ENCODE measurements around the gene FSTL3. TPM values are rescaled to one million over a fixed set of nuclear protein-coding genes. Genes with fewer than 3 reads are reported as not detected.
A peak's percentile ranks its signal among the peaks of the same experiment; 100 is the strongest.

Gene FSTL3
- total RNA-seq, 1 experiment from 2014 or later = 6.0 TPM

DNA sequence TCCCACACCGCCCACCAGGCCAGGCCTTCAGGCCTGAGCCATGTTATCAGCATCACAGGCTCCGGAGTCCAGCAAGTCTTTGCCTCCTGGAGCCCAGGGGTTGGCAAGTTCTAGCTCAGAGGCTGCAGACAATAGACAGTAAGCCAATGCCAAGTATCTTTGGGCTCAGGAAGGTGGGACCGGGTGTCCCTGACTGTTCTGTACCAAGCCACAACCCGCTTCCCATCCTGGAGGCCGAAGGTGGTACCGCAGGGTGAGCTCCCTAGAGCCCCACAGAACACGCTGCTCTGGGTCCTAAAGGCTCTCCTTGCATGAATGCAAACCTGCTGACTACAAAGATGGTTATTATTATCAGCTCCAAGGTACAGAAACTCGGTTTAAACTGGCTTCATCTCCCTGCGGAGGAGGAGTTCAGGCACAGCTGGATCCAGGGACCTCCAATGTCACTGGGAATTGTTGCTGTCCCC, 5.5 kb upstream of the FSTL3 start:
- H3K27ac ChIP-seq (ENCODE audit: low read depth, low read length, poor library complexity, severe bottlenecking) = no peak overlapping the region
- TF ChIP-seq EZH2 (IDR thresholded peaks at IDR 0.05; ENCODE audit: borderline replicate concordance, low read depth, low read length, poor library complexity, severe bottlenecking) = no peak
- TF ChIP-seq, protein P1, sequence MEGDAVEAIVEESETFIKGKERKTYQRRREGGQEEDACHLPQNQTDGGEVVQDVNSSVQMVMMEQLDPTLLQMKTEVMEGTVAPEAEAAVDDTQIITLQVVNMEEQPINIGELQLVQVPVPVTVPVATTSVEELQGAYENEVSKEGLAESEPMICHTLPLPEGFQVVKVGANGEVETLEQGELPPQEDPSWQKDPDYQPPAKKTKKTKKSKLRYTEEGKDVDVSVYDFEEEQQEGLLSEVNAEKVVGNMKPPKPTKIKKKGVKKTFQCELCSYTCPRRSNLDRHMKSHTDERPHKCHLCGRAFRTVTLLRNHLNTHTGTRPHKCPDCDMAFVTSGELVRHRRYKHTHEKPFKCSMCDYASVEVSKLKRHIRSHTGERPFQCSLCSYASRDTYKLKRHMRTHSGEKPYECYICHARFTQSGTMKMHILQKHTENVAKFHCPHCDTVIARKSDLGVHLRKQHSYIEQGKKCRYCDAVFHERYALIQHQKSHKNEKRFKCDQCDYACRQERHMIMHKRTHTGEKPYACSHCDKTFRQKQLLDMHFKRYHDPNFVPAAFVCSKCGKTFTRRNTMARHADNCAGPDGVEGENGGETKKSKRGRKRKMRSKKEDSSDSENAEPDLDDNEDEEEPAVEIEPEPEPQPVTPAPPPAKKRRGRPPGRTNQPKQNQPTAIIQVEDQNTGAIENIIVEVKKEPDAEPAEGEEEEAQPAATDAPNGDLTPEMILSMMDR (conservative IDR thresholded peaks at IDR 0.05; ENCODE audit: low read depth, low read length) = no peak
- no peak overlapping the region for H3K4me3 ChIP-seq (ENCODE audit: low read depth, low read length, poor library complexity, severe bottlenecking)
- H3K27me3 ChIP-seq (replicated peaks; ENCODE audit: insufficient read depth, low read depth, low read length, poor library complexity) = no peaks in the 10 kb centered on the region
- no TSS peak for BruUV-seq (replicated peaks)
- intact Hi-C loops (cut with micrococcal nuclease; ENCODE audit: unreplicated experiment) = no loop called here
- H3K9me3 ChIP-seq (ENCODE audit: low read depth, low read length, poor library complexity, severe bottlenecking) = no peaks in the 10 kb centered on the region
- CTCF ChIA-PET = interaction anchor here (0.6 kb wide), 1 partner anchor 13 kb away, joined by 12 read pairs; no protein-coding TSS in a partner anchor
- H3K4me1 ChIP-seq (ENCODE audit: insufficient read depth, low read length, poor library complexity, severe bottlenecking) = peaks cover 5% of the 10 kb centered on the region
- H3K36me3 ChIP-seq (ENCODE audit: insufficient read depth, low read length, poor library complexity, severe bottlenecking) = no peaks in the 10 kb centered on the region
- POLR2A ChIA-PET (ENCODE audit: low non-redundant PET) = no interaction called here
- no peak for DNase-seq (ENCODE audit: low spot score)

DNA sequence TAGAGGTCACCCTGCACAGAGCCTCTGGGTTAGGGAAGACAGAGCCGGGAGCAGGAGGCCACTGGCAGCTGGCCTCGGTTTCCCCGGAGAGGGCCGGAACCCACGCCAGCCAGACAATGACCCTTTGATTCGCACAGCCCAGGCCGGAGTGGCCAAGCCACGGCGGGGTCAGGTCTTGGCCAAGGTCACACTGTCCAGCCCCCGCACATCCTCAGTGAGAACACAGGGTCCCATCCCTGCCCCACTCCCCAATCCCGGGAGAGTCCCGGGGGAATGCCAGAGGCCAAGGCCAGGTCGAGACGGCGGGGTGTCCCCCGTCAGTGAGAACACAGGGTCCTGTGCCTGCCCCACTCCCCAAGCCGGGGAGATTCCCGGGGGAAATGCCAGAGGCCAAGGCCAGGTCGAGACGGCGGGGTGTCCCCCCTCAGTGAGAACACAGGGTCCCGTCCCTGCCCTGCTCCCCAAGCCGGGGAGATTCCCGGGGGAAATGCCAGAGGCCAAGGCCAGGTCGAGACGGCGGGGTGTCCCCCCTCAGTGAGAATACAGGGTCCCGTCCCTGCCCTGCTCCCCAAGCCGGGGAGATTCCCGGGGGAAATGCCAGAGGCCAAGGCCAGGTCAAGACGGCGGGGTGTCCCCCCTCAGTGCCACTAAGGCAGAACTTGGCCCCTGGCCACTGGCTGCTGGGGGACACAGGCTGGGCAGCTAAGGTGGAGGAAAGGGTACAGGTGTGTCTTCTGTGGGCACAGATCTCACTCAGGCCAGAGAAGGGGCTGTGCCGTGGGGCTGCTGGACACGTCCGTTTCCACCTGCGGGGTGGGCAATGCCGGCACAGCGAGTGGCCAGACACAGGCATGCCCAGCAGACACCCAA, 1.7 kb upstream of the FSTL3 start:
- ChIA-PET CTCF (interaction anchor here (1.3 kb wide), 1 partner anchor 60 kb away, joined by 4 read pairs; no protein-coding TSS in a partner anchor), POLR2A (ENCODE audit: low non-redundant PET) (no interaction called here)
- intact Hi-C loops (cut with micrococcal nuclease; ENCODE audit: unreplicated experiment) = no loop called here
- BruUV-seq (replicated peaks) = no TSS peak
- Histone ChIP-seq H3K27me3 (replicated peaks; ENCODE audit: insufficient read depth, low read depth, low read length, poor library complexity) (peaks cover 7% of the 10 kb centered on the region), H3K27ac (ENCODE audit: low read depth, low read length, poor library complexity, severe bottlenecking) (no peak overlapping the region), H3K9me3 (ENCODE audit: low read depth, low read length, poor library complexity, severe bottlenecking) (no peaks in the 10 kb centered on the region), H3K36me3 (ENCODE audit: insufficient read depth, low read length, poor library complexity, severe bottlenecking) (no peaks in the 10 kb centered on the region), H3K4me3 (ENCODE audit: low read depth, low read length, poor library complexity, severe bottlenecking) (no peak overlapping the region), H3K4me1 (ENCODE audit: insufficient read depth, low read length, poor library complexity, severe bottlenecking) (peaks cover 27% of the 10 kb centered on the region)
- TF ChIP-seq, protein P1 (conservative IDR thresholded peaks at IDR 0.05; ENCODE audit: low read depth, low read length) = no peak
- TF ChIP-seq EZH2 (IDR thresholded peaks at IDR 0.05; ENCODE audit: borderline replicate concordance, low read depth, low read length, poor library complexity, severe bottlenecking) = no peak
- no peak for DNase-seq (ENCODE audit: low spot score)

DNA sequence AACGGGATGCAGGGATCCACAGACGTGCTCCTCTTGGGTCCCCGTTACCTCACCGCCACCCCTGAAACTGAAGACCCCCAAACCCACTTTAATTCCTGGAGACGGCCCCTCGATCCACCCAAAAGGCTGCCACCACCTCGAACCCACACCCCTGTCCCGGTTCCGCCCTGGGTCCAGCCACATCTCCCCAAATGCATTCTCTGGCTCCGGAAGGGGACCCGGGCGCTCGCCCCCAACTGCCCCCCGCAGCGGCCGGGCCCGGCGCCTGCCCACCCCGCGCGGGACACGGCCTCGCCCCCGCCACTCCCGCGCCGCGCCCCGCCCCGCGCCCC, 219 bp upstream of the FSTL3 start:
- intact Hi-C loops (cut with micrococcal nuclease; ENCODE audit: unreplicated experiment) = no loop called here
- ChIA-PET POLR2A (ENCODE audit: low non-redundant PET) (interaction anchor here (0.6 kb wide), 1 partner anchor 23 kb away, joined by 3 read pairs; no protein-coding TSS in a partner anchor), CTCF (interaction anchor here (1.3 kb wide), 1 partner anchor 58 kb away, joined by 4 read pairs; no protein-coding TSS in a partner anchor)
- Histone ChIP-seq H3K4me1 (ENCODE audit: insufficient read depth, low read length, poor library complexity, severe bottlenecking) (peaks cover 27% of the 10 kb centered on the region), H3K27me3 (replicated peaks; ENCODE audit: insufficient read depth, low read depth, low read length, poor library complexity) (peaks cover 7% of the 10 kb centered on the region), H3K27ac (ENCODE audit: low read depth, low read length, poor library complexity, severe bottlenecking) (no peak overlapping the region), H3K4me3 (ENCODE audit: low read depth, low read length, poor library complexity, severe bottlenecking) (peak overlapping the region; percentile 33), H3K36me3 (ENCODE audit: insufficient read depth, low read length, poor library complexity, severe bottlenecking) (no peaks in the 10 kb centered on the region), H3K9me3 (ENCODE audit: low read depth, low read length, poor library complexity, severe bottlenecking) (no peaks in the 10 kb centered on the region)
- TF ChIP-seq EZH2 (IDR thresholded peaks at IDR 0.05; ENCODE audit: borderline replicate concordance, low read depth, low read length, poor library complexity, severe bottlenecking) = no peak
- TF ChIP-seq, protein P1 (conservative IDR thresholded peaks at IDR 0.05; ENCODE audit: low read depth, low read length) = no peak
- BruUV-seq (replicated peaks) = no TSS peak
- no peak for DNase-seq (ENCODE audit: low spot score)

Measured in A673 (cell line).